Keratinocyte (primary cell): ENCODE measurements around the gene SPHK1. TPM values are rescaled to one million over a fixed set of nuclear protein-coding genes. Genes with fewer than 3 reads are reported as not detected.

Experiments used
- DNase-seq: peaks from one replicate; pipeline ENCODE4 v3.0.0-alpha.2; 2011; ENCODE audit warnings: low read depth, missing footprints, low spot score
- FAIRE-seq: peaks from 2 replicates; lab custom pipeline; 2011; peaks lifted over from hg19 to GRCh38; lab: Jason Lieb, UNC
- H2AFZ ChIP-seq: 2 replicates; pipeline ENCODE4 v1.6.0; 2012; ENCODE audit warnings: low read length, control low read depth, inconsistent platforms; ENCODE audit not compliant: control insufficient read depth
- H3K27ac ChIP-seq: 2 replicates; pipeline ENCODE4 v1.5.1; 2011; ENCODE audit warnings: low read length; ENCODE audit not compliant: control insufficient read depth, insufficient read depth
- H3K27me3 ChIP-seq: 3 replicates; pipeline ENCODE4 v1.6.0; 2011; ENCODE audit warnings: low read length; ENCODE audit not compliant: control insufficient read depth, insufficient read depth; ENCODE audit errors: extremely low read depth
- H3K36me3 ChIP-seq, 2 experiments: 2 replicates in 1 of 2; 3 replicates in 1 of 2; pipeline ENCODE4 v1.5.1; 2011; ENCODE audit warnings: low read length in 2 of 2, mild to moderate bottlenecking in 1 of 2; ENCODE audit not compliant: control insufficient read depth in 2 of 2, insufficient read depth in 2 of 2; ENCODE audit errors: extremely low read depth in 1 of 2
- H3K4me1 ChIP-seq: 3 replicates; pipeline ENCODE4 v1.5.1; 2011; ENCODE audit warnings: low read length; ENCODE audit not compliant: control insufficient read depth, insufficient read depth; ENCODE audit errors: extremely low read depth
- H3K4me2 ChIP-seq: 3 replicates; pipeline ENCODE4 v1.6.0; 2011; ENCODE audit warnings: low read depth, low read length; ENCODE audit not compliant: control insufficient read depth, insufficient read depth; ENCODE audit errors: extremely low read depth
- H3K4me3 ChIP-seq, 3 experiments: fragments of 200-600 bp in 1 of 3; sonication (generic) in 1 of 3; 2 replicates in 2 of 3; 3 replicates in 1 of 3; pipeline ENCODE4 v1.5.1; 2011 to 2016; ENCODE audit warnings: low read length in 3 of 3, mild to moderate bottlenecking in 3 of 3, control low read depth in 2 of 3, inconsistent platforms in 1 of 3, low read depth in 1 of 3, mixed read lengths in 1 of 3, mixed run types in 1 of 3, moderate library complexity in 1 of 3; ENCODE audit not compliant: control insufficient read depth in 2 of 3, insufficient read depth in 2 of 3; ENCODE audit errors: extremely low read depth in 1 of 3
- H3K79me2 ChIP-seq: 2 replicates; pipeline ENCODE4 v1.6.0; 2012; ENCODE audit warnings: low read length; ENCODE audit not compliant: control insufficient read depth, insufficient read depth
- H3K9ac ChIP-seq: 3 replicates; pipeline ENCODE4 v1.6.0; 2011; ENCODE audit warnings: low read length; ENCODE audit not compliant: control insufficient read depth, insufficient read depth; ENCODE audit errors: extremely low read depth
- H3K9me1 ChIP-seq: 3 replicates; pipeline ENCODE4 v1.6.0; 2011; ENCODE audit warnings: low read length; ENCODE audit not compliant: control insufficient read depth, insufficient read depth; ENCODE audit errors: extremely low read depth
- H3K9me3 ChIP-seq: 2 replicates; pipeline ENCODE4 v1.5.1; 2012; ENCODE audit warnings: low read depth, low read length; ENCODE audit not compliant: control insufficient read depth
- H4K20me1 ChIP-seq: 3 replicates; pipeline ENCODE4 v1.6.0; 2011; ENCODE audit warnings: low read length; ENCODE audit not compliant: control insufficient read depth, insufficient read depth; ENCODE audit errors: extremely low read depth
- EZH2 ChIP-seq: IDR thresholded peaks from one replicate; pipeline ENCODE4 v1.6.1; 2012; ENCODE audit warnings: inconsistent platforms, mild to moderate bottlenecking, low read length, moderate library complexity
- dilution Hi-C: fragments of 300-500 bp; cut with MboI; formaldehyde crosslinking; loops from one replicate; pipeline ENCODE4 v1.7.0; 2020; ENCODE audit warnings: low sequenced_read_pairs; ENCODE audit not compliant: extremely low pct_ligation_motif_present
- polyA plus RNA-seq, 5 experiments: library from polyadenylated mRNA; depleted of rRNA in 3 of 5; stranded (reverse) in 3 of 5; stranded (forward) in 1 of 5; unstranded in 1 of 5; fragments of >200 nt; gene quantifications; 1 replicate in 1 of 5; 2 replicates in 3 of 5; 3 replicates in 1 of 5; pipeline versions ENCODE4 v1.2.1 to v1.2.3, GENCODE V29; 2011 to 2012; ENCODE audit warnings: missing spikeins in 2 of 5, low read depth in 1 of 5, low replicate concordance in 1 of 5
- TF ChIP-seq, protein P1 (sequence below), 3 experiments: IDR thresholded peaks in 1 of 3; conservative IDR thresholded peaks in 1 of 3; optimal IDR thresholded peaks in 1 of 3; 2 replicates in 2 of 3; 3 replicates in 1 of 3; pipeline versions ENCODE3 to v1.5.1; 2011; ENCODE audit warnings: low read length in 3 of 3, mild to moderate bottlenecking in 3 of 3, moderate library complexity in 2 of 3, control low read depth in 1 of 3, inconsistent platforms in 1 of 3; ENCODE audit not compliant: insufficient read depth in 2 of 3; ENCODE audit errors: extremely low read depth in 1 of 3

Gene SPHK1
- polyA plus RNA-seq, 1 donor (not counting 4 experiments of a cell fraction or from before 2014, with no cell fraction given): 50.2 TPM

DNA sequence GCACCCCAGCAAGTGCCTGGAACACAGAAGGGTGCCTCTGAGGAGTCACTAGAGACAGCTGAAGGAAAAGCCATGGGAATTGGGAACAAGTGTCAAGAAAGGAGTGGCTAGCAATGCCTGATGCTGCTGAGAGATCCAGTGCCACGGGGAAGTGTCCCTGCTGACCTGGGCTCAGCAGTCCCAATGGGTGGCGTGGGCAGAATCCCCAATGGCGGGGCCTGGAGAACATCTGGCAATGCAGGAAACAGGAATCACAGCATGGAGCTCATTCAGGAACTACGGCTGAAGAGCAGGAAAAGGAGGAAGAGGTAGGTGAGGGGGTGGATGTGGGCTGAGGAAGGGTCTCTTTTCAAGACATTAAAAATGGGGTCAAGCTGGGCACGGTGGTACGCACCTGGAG, 38.5 kb downstream of the SPHK1 start:
- no peaks in the 10 kb centered on the region for H3K9me3 ChIP-seq
- no peak overlapping the region for H3K4me3 ChIP-seq
- H3K9ac ChIP-seq: no peak overlapping the region
- no peak overlapping the region for H3K4me2 ChIP-seq
- TF ChIP-seq, protein P1, sequence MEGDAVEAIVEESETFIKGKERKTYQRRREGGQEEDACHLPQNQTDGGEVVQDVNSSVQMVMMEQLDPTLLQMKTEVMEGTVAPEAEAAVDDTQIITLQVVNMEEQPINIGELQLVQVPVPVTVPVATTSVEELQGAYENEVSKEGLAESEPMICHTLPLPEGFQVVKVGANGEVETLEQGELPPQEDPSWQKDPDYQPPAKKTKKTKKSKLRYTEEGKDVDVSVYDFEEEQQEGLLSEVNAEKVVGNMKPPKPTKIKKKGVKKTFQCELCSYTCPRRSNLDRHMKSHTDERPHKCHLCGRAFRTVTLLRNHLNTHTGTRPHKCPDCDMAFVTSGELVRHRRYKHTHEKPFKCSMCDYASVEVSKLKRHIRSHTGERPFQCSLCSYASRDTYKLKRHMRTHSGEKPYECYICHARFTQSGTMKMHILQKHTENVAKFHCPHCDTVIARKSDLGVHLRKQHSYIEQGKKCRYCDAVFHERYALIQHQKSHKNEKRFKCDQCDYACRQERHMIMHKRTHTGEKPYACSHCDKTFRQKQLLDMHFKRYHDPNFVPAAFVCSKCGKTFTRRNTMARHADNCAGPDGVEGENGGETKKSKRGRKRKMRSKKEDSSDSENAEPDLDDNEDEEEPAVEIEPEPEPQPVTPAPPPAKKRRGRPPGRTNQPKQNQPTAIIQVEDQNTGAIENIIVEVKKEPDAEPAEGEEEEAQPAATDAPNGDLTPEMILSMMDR (optimal IDR thresholded peaks at IDR 0.05 in 1 of 3, IDR thresholded peaks at IDR 0.05 in 1 of 3, conservative IDR thresholded peaks at IDR 0.05 in 1 of 3; ENCODE audit: extremely low read depth in 1 of 3, insufficient read depth in 2 of 3, low read length in 3 of 3): no peak
- no peak for TF ChIP-seq EZH2
- H3K27ac ChIP-seq: no peak overlapping the region
- dilution Hi-C loops: no loop called here
- no peaks in the 10 kb centered on the region for H3K4me1 ChIP-seq
- no peaks in the 10 kb centered on the region for H3K9me1 ChIP-seq
- H3K36me3 ChIP-seq: peaks cover under 1 to 7% of the 10 kb centered on the region in 2 experiments
- peaks cover 36% of the 10 kb centered on the region for H3K79me2 ChIP-seq
- H2AFZ ChIP-seq: no peak overlapping the region
- no peak for FAIRE-seq
- no peaks in the 10 kb centered on the region for H4K20me1 ChIP-seq
- H3K27me3 ChIP-seq: no peaks in the 10 kb centered on the region
- no peak for DNase-seq

DNA sequence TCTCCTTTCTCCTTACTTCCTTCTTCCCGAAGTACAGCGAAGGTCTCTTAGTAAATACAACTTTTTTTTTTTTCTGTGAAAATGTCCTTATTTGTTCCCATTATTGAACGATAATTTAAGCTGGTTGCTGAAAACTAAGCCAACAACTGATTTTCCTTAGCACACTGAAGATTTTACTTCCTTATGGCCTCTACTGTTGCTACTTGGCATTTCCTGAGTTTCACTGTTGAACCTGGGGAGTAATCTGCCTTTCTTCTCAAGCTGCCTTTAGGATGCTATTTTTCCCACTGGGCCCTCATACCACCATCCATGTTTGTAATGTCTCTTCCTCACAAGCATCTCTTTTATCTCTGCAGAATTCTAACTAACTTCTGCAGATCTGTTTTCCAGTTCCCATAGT, 42.4 kb downstream of the SPHK1 start:
- FAIRE-seq: no peak
- peaks cover 3% of the 10 kb centered on the region for H3K4me1 ChIP-seq
- no peak for TF ChIP-seq EZH2
- TF ChIP-seq, protein P1 (optimal IDR thresholded peaks at IDR 0.05 in 1 of 3, IDR thresholded peaks at IDR 0.05 in 1 of 3, conservative IDR thresholded peaks at IDR 0.05 in 1 of 3; ENCODE audit: extremely low read depth in 1 of 3, insufficient read depth in 2 of 3, low read length in 3 of 3): no peak
- H3K4me3 ChIP-seq: no peak overlapping the region
- H2AFZ ChIP-seq: no peak overlapping the region
- dilution Hi-C loops: no loop called here
- no peak overlapping the region for H3K27ac ChIP-seq
- H3K79me2 ChIP-seq: peaks cover 24% of the 10 kb centered on the region
- peaks cover 0 to 4% of the 10 kb centered on the region in 2 experiments for H3K36me3 ChIP-seq
- H3K9me3 ChIP-seq: no peaks in the 10 kb centered on the region
- H4K20me1 ChIP-seq: peaks cover 3% of the 10 kb centered on the region
- no peak for DNase-seq
- H3K9ac ChIP-seq: no peak overlapping the region
- no peaks in the 10 kb centered on the region for H3K27me3 ChIP-seq
- H3K9me1 ChIP-seq: no peaks in the 10 kb centered on the region
- H3K4me2 ChIP-seq: no peak overlapping the region
